GM21737 (cell line): Measurements from ENCODE around the gene MRPL2.
"Not testable (repeated sequence)": the region's sequence is repeated elsewhere in the genome, so short reads cannot be mapped to it uniquely, and the experiment has no call there.

Experiments
- ATAC-seq: cut with Tn5 transposase; IDR thresholded peaks from one replicate; pipeline ENCODE4 v1.9.1; 2021; ENCODE audit warnings: mild to moderate bottlenecking, moderate library complexity; ENCODE audit not compliant: unreplicated experiment

MRPL2 gene

GRCh38 chr6:43053545-43054205 is 5.6 kb downstream of the MRPL2 start, which contains the start of gene CUL7:
CUL7 (minus strand) TSS chr6:43053851; CDS start chr6:43052788, 1,063 bp downstream.
- ATAC-seq: peak; percentile 71

GRCh38 chr6:43052842-43053544 is 6.2 kb downstream of the MRPL2 start:
- peak; percentile 12 for ATAC-seq

GRCh38 chr6:43052225-43052841 is 6.9 kb downstream of the MRPL2 start:
- no peak for ATAC-seq

GRCh38 chr6:43050981-43051380 is 8.3 kb downstream of the MRPL2 start:
- ATAC-seq: no peak

GRCh38 chr6:43047998-43048397 is 11.2 kb downstream of the MRPL2 start:
- ATAC-seq: no peak

GRCh38 chr6:43045371-43045930 is 13.8 kb downstream of the MRPL2 start:
- no peak for ATAC-seq

GRCh38 chr6:43043310-43043709 is 15.9 kb downstream of the MRPL2 start:
- no peak for ATAC-seq

- ATAC-seq: not testable (repeated sequence)
Observed at GRCh38 chr6:43041475-43041874, 17.8 kb downstream of the MRPL2 start.

- ATAC-seq: no peak
Observed at GRCh38 chr6:43040542-43041257, 18.5 kb downstream of the MRPL2 start.

GRCh38 chr6:43038727-43039126 is 20.5 kb downstream of the MRPL2 start:
- ATAC-seq: no peak

GRCh38 chr6:43037706-43038105 is 21.5 kb downstream of the MRPL2 start:
- ATAC-seq: no peak

GRCh38 chr6:43037197-43037596 is 22.0 kb downstream of the MRPL2 start:
- no peak for ATAC-seq

GRCh38 chr6:43036712-43037111 is 22.5 kb downstream of the MRPL2 start:
- ATAC-seq: no peak

- ATAC-seq: no peak
Observed at GRCh38 chr6:43035495-43036194, 23.6 kb downstream of the MRPL2 start.

- ATAC-seq: no peak
Observed at GRCh38 chr6:43034190-43034525, 25.1 kb downstream of the MRPL2 start.

GRCh38 chr6:43033496-43034189 is 25.6 kb downstream of the MRPL2 start:
- no peak for ATAC-seq

- no peak for ATAC-seq
Observed at GRCh38 chr6:43032326-43032725, 26.9 kb downstream of the MRPL2 start.

GRCh38 chr6:43029120-43029519 is 30.1 kb downstream of the MRPL2 start:
- no peak for ATAC-seq

GRCh38 chr6:43026365-43026764 is 32.9 kb downstream of the MRPL2 start:
- ATAC-seq: no peak

GRCh38 chr6:43024436-43024835 is 34.8 kb downstream of the MRPL2 start:
- ATAC-seq: no peak
